HCT116 (cell line): Measurements from ENCODE around the gene VIPR2. TPM values are rescaled to one million over a fixed set of nuclear protein-coding genes. Genes with fewer than 3 reads are reported as not detected.
"Not testable (repeated sequence)": the region's sequence is repeated elsewhere in the genome, so short reads cannot be mapped to it uniquely, and the experiment has no call there.

Source experiments
- ATAC-seq: fragments of 200-7000 bp; cut with Tn5 transposase; 2 replicates; pipeline ENCODE4 v1.9.1; 2020; ENCODE audit warnings: mild to moderate bottlenecking, moderate library complexity
- BruUV-seq: library from RNA; stranded (reverse); fragments of 400-500 nt; replicated peaks from 2 replicates; lab custom pipeline; 2021; lab: Mats Ljungman, UMichigan
- CTCF ChIA-PET: fragments of 300-600 bp; sonication (Branson Sonifier 250); formaldehyde crosslinking; loops from one replicate; lab custom pipeline; 2021; ENCODE audit warnings: antibody characterized with exemption; lab: Charles Lee
- POLR2A ChIA-PET: fragments of 300-600, 350-600 bp; sonication (Branson Sonifier 250); formaldehyde crosslinking; loops from one replicate; lab custom pipeline; 2021; ENCODE audit warnings: antibody characterized with exemption; lab: Charles Lee
- RAD21 ChIA-PET, 2 experiments: fragments of 300-600 bp; sonication (Branson Sonifier 250); formaldehyde crosslinking; loops; one replicate each; lab custom pipeline; 2023; ENCODE audit warnings: low total read pairs in 2 of 2; ENCODE audit not compliant: uncharacterized antibody in 2 of 2, unreplicated experiment in 2 of 2, low non-redundant PET in 1 of 2; lab: Charles Lee
- DNase-seq: peaks from one replicate; pipeline ENCODE4 v3.0.0-alpha.2; 2010; ENCODE audit warnings: low read depth, low spot score
- H2AFZ ChIP-seq: fragments of 200-600 bp; shearing (Covaris generic), sonication (generic); 2 replicates; pipeline ENCODE4 v1.6.1; 2017; ENCODE audit warnings: low read depth, mixed run types, mixed read lengths, antibody characterized with exemption, low read length; ENCODE audit not compliant: poor library complexity, severe bottlenecking
- H3K27ac ChIP-seq: 2 replicates; pipeline ENCODE4 v1.5.1; 2012; ENCODE audit warnings: low read depth, low read length
- H3K27me3 ChIP-seq: fragments of 200-600 bp; sonication (generic); 2 replicates; pipeline ENCODE4 v1.6.1; 2016; ENCODE audit warnings: mixed run types, low read length, mixed read lengths; ENCODE audit not compliant: insufficient read depth
- H3K36me3 ChIP-seq, 2 experiments: fragments of 200-500 bp in 1 of 2; fragments of 200-600 bp in 1 of 2; sonication (Bioruptor generic) in 1 of 2; sonication (generic) in 1 of 2; 2 replicates each; pipeline versions ENCODE4 v1.5.1 to v1.6.1; 2014 to 2016; ENCODE audit warnings: low read length in 2 of 2, inconsistent platforms in 1 of 2, mixed read lengths in 1 of 2, mixed run types in 1 of 2; ENCODE audit not compliant: insufficient read depth in 2 of 2, control insufficient read depth in 1 of 2
- H3K4me1 ChIP-seq, 2 experiments: fragments of 200-600 bp in 1 of 2; sonication (generic) in 1 of 2; 2 replicates each; pipeline versions ENCODE4 v1.5.1 to v1.6.1; 2012 to 2017; ENCODE audit warnings: low read length in 2 of 2, inconsistent platforms in 1 of 2, mild to moderate bottlenecking in 1 of 2, mixed read lengths in 1 of 2, mixed run types in 1 of 2, moderate library complexity in 1 of 2; ENCODE audit not compliant: insufficient read depth in 2 of 2, control insufficient read depth in 1 of 2
- H3K4me2 ChIP-seq: fragments of 200-600 bp; sonication (generic); 2 replicates; pipeline ENCODE4 v1.6.1; 2017; ENCODE audit warnings: mixed run types, low read length, mixed read lengths
- H3K4me3 ChIP-seq, 2 experiments: fragments of 200-600 bp in 1 of 2; sonication (generic) in 1 of 2; replicated peaks in 1 of 2; 2 replicates each; pipeline ENCODE4 v1.5.1; 2011 to 2016; ENCODE audit warnings: low read length in 2 of 2, control low read depth in 1 of 2, low read depth in 1 of 2, mild to moderate bottlenecking in 1 of 2, mixed read lengths in 1 of 2, mixed run types in 1 of 2
- H3K79me2 ChIP-seq: fragments of 200-600 bp; sonication (generic); 2 replicates; pipeline ENCODE4 v1.6.1; 2017; ENCODE audit warnings: mild to moderate bottlenecking, mixed run types, low read length, moderate library complexity, mixed read lengths; ENCODE audit not compliant: insufficient read depth
- H3K9ac ChIP-seq: fragments of 200-600 bp; sonication (generic); 2 replicates; pipeline ENCODE4 v1.6.1; 2016; ENCODE audit warnings: low read length, mixed read lengths
- H3K9me2 ChIP-seq: fragments of 200-600 bp; sonication (generic), shearing (Covaris generic); 2 replicates; pipeline ENCODE4 v1.6.1; 2017; ENCODE audit warnings: mixed run types, mild to moderate bottlenecking, moderate library complexity; ENCODE audit not compliant: insufficient read depth
- H3K9me3 ChIP-seq, 2 experiments: fragments of 200-500 bp in 1 of 2; fragments of 200-600 bp in 1 of 2; sonication (Bioruptor generic) in 1 of 2; sonication (generic) in 1 of 2; 2 replicates each; pipeline ENCODE4 v1.6.1; 2014 to 2017; ENCODE audit warnings: low read length in 2 of 2, mixed read lengths in 2 of 2, inconsistent platforms in 1 of 2, low read depth in 1 of 2, mild to moderate bottlenecking in 1 of 2, mixed run types in 1 of 2, moderate library complexity in 1 of 2; ENCODE audit not compliant: control insufficient read depth in 1 of 2, insufficient read depth in 1 of 2
- H4K20me1 ChIP-seq: fragments of 200-600 bp; sonication (generic), shearing (Covaris generic); 2 replicates; pipeline ENCODE4 v1.6.1; 2017; ENCODE audit warnings: mixed run types, mild to moderate bottlenecking, moderate library complexity; ENCODE audit not compliant: insufficient read depth
- intact Hi-C: fragments of 100-400 bp; cut with micrococcal nuclease; formaldehyde crosslinking; loops from 2 replicates; pipeline ENCODE4 v1.10.0; 2022
- total RNA-seq: library from RNA; stranded (reverse); gene quantifications from one replicate; pipeline ENCODE4 v1.2.1, GENCODE V29; 2021; ENCODE audit not compliant: unreplicated experiment
- TF ChIP-seq, protein P1 (sequence below): IDR thresholded peaks from 2 replicates; pipeline ENCODE4 v1.6.1; 2012; ENCODE audit warnings: low read depth

Gene VIPR2
- total RNA-seq, 1 experiment from 2014 or later = 0.10 TPM

DNA sequence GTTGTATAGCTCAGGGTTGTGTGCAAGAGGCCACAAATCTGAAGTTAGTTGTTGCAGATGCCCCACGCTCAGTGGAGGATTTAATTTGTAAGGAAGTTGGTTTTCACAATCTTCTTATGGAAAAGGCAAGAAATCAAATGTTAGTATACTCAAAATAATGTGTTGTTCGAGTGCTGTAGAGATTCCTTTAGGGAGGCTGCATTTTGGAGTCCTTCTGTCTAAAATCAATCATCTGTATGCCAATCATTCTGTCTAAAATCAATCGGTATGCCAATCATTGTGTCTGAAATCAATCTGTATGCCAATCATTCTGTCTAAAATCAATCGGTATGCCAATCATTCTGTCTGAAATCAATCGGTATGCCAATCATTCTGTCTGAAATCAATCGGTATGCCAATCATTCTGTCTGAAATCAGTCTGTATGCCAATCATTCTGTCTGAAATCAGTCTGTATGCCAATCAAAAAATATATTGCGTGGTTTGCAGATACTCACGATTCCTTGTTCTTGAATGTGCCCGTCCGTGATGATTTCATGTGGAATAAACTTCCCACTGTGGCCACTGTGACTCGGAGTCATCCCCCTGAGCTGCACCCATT lies 19.1 kb upstream of the VIPR2 start:
- H2AFZ ChIP-seq, CTCF ChIA-PET, H3K4me1 ChIP-seq, POLR2A ChIA-PET, ATAC-seq, H3K36me3 ChIP-seq, BruUV-seq, H3K4me2 ChIP-seq, H3K9me2 ChIP-seq, H3K79me2 ChIP-seq, H3K27ac ChIP-seq, H3K4me3 ChIP-seq, H4K20me1 ChIP-seq, H3K27me3 ChIP-seq, H3K9me3 ChIP-seq, RAD21 ChIA-PET, DNase-seq, H3K9ac ChIP-seq: not testable (repeated sequence)
- intact Hi-C loops = loop anchor here (1.0 kb wide), 1 partner anchor 31 kb away; no protein-coding TSS in a partner anchor

- RAD21 ChIA-PET, DNase-seq, H4K20me1 ChIP-seq, POLR2A ChIA-PET, H3K27me3 ChIP-seq, intact Hi-C loops, H3K79me2 ChIP-seq, H3K4me2 ChIP-seq, H3K4me1 ChIP-seq, H3K9me3 ChIP-seq, H2AFZ ChIP-seq, H3K27ac ChIP-seq, H3K9me2 ChIP-seq, H3K9ac ChIP-seq, H3K4me3 ChIP-seq, ATAC-seq, CTCF ChIA-PET, BruUV-seq, H3K36me3 ChIP-seq: not testable (repeated sequence)
These were observed 17.5 kb upstream of the VIPR2 start for GRCh38 chr7:159162050-159162626.

DNA sequence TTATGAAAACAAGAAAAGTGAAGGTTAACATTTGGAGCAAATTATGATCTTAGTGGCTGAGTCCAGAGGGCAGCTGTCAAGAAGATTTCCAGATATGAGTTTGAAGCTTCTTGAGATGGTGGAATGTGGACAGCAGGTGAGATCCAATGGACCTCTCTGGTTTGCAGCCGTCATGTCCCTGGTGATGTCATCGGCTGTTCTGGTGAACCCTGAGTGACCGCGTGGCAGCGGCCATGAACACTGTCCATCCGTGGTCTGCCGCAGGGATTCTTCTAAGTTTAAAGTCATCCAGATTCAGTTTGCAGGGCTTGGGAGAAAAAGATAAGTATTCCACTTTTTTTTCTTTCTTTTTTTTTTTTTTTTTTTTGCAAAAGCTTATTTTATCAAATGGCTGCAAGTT lies 15.8 kb upstream of the VIPR2 start:
- H3K4me3 ChIP-seq = no peak overlapping the region
- no peaks in the 10 kb centered on the region for H3K9me2 ChIP-seq
- no peak overlapping the region for H3K9ac ChIP-seq
- H3K4me1 ChIP-seq = no peaks in the 10 kb centered on the region
- CTCF ChIA-PET = no interaction called here
- ATAC-seq = no peak
- intact Hi-C loops = no loop called here
- H3K27me3 ChIP-seq = peaks cover 8% of the 10 kb centered on the region; the same call in 1 of the 2 replicates
- TF ChIP-seq, protein P1, sequence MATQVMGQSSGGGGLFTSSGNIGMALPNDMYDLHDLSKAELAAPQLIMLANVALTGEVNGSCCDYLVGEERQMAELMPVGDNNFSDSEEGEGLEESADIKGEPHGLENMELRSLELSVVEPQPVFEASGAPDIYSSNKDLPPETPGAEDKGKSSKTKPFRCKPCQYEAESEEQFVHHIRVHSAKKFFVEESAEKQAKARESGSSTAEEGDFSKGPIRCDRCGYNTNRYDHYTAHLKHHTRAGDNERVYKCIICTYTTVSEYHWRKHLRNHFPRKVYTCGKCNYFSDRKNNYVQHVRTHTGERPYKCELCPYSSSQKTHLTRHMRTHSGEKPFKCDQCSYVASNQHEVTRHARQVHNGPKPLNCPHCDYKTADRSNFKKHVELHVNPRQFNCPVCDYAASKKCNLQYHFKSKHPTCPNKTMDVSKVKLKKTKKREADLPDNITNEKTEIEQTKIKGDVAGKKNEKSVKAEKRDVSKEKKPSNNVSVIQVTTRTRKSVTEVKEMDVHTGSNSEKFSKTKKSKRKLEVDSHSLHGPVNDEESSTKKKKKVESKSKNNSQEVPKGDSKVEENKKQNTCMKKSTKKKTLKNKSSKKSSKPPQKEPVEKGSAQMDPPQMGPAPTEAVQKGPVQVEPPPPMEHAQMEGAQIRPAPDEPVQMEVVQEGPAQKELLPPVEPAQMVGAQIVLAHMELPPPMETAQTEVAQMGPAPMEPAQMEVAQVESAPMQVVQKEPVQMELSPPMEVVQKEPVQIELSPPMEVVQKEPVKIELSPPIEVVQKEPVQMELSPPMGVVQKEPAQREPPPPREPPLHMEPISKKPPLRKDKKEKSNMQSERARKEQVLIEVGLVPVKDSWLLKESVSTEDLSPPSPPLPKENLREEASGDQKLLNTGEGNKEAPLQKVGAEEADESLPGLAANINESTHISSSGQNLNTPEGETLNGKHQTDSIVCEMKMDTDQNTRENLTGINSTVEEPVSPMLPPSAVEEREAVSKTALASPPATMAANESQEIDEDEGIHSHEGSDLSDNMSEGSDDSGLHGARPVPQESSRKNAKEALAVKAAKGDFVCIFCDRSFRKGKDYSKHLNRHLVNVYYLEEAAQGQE = no peak
- TF ChIP-seq, all 23 proteins: peak for 0
- Histone ChIP-seq H3K4me2 (no peak overlapping the region), H3K36me3 (no peaks in the 10 kb centered on the region), H3K9me3 (no peaks in the 10 kb centered on the region), H4K20me1 (no peaks in the 10 kb centered on the region), H3K79me2 (no peaks in the 10 kb centered on the region), H3K27ac (no peak overlapping the region), H2AFZ (no peak overlapping the region)
- ChIA-PET RAD21 (no interaction called here), POLR2A (no interaction called here)
- no peak for DNase-seq
- BruUV-seq = no TSS peak
